ENCODE measurements around the gene GALNT15. TPM values are rescaled to one million over a fixed set of nuclear protein-coding genes. Genes with fewer than 3 reads are reported as not detected.

Gene GALNT15
- total RNA-seq, 2 experiments from 2014 or later: not detected

DNA sequence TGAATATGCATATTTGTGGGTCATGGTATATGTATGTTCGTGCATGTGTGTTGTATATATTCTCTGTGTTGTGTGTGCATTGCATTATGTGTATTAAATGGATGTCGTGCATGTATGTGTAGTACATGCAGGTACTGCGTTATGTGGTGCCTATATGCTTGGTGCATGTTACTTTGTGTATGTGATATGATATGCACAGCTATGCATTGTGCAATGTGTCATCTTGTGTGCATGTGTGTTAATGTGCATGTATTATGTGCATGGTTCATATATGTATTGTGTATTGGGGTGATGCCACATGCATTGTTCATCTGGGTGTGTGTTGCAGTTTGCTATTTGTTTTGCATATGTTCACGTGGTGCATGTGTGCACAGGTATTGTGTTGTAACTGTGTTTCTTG is 2.9 kb downstream of the GALNT15 start:
- peaks cover 11% of the 10 kb centered on the region for H3K27me3 Mint-ChIP-seq
- no peak overlapping the region for H3K27ac Mint-ChIP-seq
- no peaks in the 10 kb centered on the region for H3K4me1 Mint-ChIP-seq
- H3K9me3 Mint-ChIP-seq: no peaks in the 10 kb centered on the region
- no peaks in the 10 kb centered on the region for H3K36me3 Mint-ChIP-seq
- no peak overlapping the region for H3K4me3 Mint-ChIP-seq
- no peak for DNase-seq

DNA sequence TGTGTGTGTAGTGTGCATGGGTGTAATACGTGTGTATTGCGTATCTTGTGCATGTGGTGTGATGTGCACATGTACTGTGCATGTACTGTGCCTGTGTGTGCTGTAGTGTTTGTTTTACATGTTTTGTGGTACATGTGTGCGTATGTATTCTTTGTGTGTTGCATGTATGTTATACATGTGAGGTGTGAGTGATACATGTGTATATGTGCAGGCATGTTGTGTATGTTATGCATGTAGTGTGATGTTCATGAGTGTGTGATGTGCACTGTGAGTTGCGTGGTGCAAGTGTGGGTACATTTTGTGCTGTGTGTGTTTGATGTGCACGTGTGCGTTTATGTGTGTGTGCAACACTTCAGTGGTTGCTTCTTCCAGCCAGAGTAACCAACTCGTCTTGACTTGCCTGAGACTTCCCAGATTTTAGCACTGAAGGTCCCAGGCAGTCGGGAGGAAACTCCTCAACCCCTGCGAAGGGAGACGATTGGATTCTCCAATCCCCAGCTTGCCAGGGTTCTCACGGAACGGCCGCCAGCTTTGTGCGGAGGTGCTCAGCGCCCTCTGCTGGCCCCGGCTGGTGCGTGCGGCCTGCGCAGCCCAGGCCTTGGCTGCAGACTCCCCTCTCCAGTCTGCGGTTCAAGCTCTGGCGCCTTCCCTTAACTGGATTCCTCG is 3.6 kb downstream of the GALNT15 start:
- Mint-ChIP-seq H3K4me1 (no peaks in the 10 kb centered on the region), H3K36me3 (no peaks in the 10 kb centered on the region), H3K27ac (no peak overlapping the region), H3K9me3 (no peaks in the 10 kb centered on the region), H3K4me3 (no peak overlapping the region), H3K27me3 (peaks cover 11% of the 10 kb centered on the region)
- peak; percentile 65 for DNase-seq

DNA sequence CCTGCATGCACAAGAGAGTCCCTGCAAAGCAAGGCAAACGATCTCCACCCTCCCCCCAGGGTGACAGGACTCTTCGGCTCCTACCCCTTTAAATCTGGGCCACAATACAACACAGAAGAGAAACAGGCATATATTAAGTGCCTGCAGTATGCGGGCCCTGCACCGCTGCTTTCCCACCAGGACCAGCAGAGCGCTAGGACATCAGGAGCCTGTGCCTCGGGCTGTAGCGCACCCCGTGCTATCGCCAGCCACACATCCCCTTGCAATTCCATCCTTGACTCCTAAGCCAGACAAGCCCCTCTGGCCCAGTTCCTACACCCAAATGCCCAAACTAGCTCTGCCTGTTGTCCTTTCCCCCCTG is 4.1 kb downstream of the GALNT15 start:
- Mint-ChIP-seq H3K4me3 (no peak overlapping the region), H3K9me3 (no peaks in the 10 kb centered on the region), H3K27me3 (peaks cover 11% of the 10 kb centered on the region), H3K4me1 (no peaks in the 10 kb centered on the region), H3K27ac (no peak overlapping the region), H3K36me3 (no peaks in the 10 kb centered on the region)
- no peak for DNase-seq

DNA sequence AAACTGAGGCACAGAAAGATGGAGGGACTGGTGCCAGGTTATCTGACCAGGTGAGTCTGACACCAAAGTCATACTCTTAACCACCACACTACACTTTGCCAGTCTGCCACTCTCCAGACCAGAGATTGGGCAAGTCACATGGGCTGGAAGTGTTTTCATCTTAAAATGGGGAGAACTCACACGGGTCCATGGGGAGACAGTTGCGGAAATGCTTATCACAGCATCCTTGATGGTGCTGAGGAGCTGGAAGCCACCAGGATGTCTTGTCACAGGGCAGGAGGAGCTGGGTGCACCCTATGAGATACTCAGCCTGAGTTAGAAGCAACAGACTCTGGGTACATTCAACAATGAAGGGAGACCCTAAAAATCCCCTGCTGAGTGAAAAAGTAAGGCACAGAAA is 4.8 kb downstream of the GALNT15 start:
- no peak for DNase-seq
- Mint-ChIP-seq H3K27ac (no peak overlapping the region), H3K4me1 (no peaks in the 10 kb centered on the region), H3K4me3 (no peak overlapping the region), H3K27me3 (peaks cover 11% of the 10 kb centered on the region), H3K36me3 (no peaks in the 10 kb centered on the region), H3K9me3 (no peaks in the 10 kb centered on the region)

DNA sequence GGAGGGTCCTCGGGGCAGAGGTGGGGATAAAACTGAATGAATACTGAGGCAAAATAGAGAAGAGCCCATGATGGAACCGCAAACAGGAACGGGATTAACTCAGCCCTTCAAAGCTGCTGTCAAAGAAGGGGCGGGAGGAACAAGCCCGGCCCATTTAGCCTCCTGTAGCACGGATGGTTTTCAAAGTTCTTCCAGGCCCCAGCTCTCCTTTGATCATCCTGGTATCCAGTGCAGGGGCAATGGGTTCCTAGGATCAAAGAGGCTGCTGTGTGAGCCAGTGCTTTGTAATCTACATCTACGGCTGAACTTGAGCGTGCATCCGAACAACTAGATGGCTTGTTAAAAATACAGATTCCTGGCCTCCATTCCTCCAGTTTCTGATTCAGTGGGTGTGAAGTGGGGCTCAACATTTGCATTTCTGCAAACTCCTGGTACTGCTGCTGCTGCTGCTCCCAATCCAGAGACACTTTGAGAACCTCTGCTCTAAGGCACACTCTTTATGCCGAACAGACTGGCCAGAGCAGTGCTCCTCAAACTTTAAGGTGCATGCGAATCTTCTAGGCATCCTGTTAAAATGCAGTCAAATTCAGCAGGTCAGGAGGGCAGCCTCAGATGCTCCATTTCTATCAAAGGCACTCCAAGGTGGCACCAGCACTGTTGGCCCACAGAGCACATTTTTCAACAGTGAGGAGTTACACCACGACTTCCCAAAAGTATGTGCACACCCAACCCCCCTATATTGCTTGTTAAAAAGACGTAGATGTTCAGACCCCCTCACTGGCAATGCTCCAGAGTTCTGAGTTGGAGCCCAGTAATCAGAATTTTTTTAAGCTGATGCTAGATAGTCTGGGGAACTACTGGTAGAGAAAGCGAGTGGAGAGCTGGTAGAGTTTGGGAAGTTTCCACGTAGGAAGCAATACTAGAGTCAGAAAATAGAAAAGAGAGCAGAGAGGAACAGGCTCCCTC is 5.6 kb downstream of the GALNT15 start:
- no peaks in the 10 kb centered on the region for H3K36me3 Mint-ChIP-seq
- no peak overlapping the region for H3K4me3 Mint-ChIP-seq
- H3K4me1 Mint-ChIP-seq: no peaks in the 10 kb centered on the region
- no peak for DNase-seq
- H3K9me3 Mint-ChIP-seq: no peaks in the 10 kb centered on the region
- peaks cover 11% of the 10 kb centered on the region for H3K27me3 Mint-ChIP-seq
- no peak overlapping the region for H3K27ac Mint-ChIP-seq

DNA sequence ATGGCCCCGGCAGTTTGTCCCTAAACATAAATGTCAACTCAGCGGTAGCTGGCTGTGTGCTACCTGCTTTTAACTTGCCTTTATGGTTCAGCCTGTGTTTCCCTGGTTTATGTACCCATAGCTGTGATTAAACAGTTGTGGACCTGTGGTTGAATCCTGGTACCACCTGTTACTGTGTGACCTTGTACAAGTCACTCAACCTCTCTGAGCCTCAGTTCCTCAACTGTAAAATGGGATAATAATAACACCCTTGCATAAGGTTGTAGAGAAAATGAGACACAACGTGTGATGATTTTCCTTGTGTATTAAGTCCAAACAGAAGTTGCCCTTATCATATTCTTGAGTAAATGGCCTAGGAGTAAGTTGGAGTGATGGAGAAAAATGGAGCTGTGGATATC is 6.3 kb downstream of the GALNT15 start:
- peaks cover 11% of the 10 kb centered on the region for H3K27me3 Mint-ChIP-seq
- DNase-seq: no peak
- no peaks in the 10 kb centered on the region for H3K4me1 Mint-ChIP-seq
- no peaks in the 10 kb centered on the region for H3K36me3 Mint-ChIP-seq
- no peaks in the 10 kb centered on the region for H3K9me3 Mint-ChIP-seq
- H3K27ac Mint-ChIP-seq: no peak overlapping the region
- H3K4me3 Mint-ChIP-seq: no peak overlapping the region

DNA sequence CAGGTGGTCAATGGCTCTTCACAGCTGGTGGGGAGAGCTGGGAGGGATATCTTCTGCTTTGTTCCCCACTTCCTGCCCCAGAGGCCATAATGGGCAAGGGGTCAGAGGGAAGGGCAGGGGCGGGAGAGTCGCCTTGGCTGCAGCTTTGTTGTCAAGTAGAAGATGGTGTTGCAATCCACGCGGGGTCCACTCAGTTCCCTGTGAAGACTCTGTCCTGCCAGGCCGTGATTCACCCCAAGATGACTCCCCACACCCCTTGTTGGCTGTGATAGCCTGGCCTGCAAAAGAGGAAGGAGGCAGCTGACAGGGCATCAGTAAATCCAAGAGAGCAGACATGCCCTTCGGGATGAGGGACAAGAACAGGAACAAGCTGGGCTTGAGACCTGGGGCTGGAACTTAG is 6.9 kb downstream of the GALNT15 start:
- DNase-seq: no peak
- Mint-ChIP-seq H3K27me3 (peaks cover 11% of the 10 kb centered on the region), H3K4me3 (no peak overlapping the region)

DNA sequence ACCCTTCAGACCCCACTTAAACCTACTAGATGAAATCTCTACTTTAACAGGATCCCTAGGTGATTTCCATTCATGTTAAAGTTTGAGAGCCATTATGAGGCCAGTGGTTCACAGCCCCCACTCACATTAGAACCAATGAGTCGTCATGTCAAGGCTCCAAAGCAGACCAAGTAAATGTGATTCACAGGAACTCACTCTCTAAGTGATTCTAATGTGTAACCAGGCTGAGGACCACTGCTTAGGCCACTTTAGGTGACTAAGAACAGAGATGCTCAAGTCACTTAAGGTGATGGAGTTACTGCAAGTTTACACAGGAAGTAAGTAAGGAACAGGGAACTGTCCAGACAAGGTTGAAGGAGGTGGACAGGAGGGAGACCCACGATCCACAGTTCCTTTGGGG is 7.7 kb downstream of the GALNT15 start:
- H3K27me3 Mint-ChIP-seq: peaks cover 11% of the 10 kb centered on the region
- no peak overlapping the region for H3K27ac Mint-ChIP-seq
- H3K4me1 Mint-ChIP-seq: no peaks in the 10 kb centered on the region
- DNase-seq: no peak
- H3K9me3 Mint-ChIP-seq: no peaks in the 10 kb centered on the region
- no peaks in the 10 kb centered on the region for H3K36me3 Mint-ChIP-seq
- H3K4me3 Mint-ChIP-seq: no peak overlapping the region

More for the DNA sequence above, 6.9 kb downstream of the GALNT15 start:
- H3K36me3 Mint-ChIP-seq: no peaks in the 10 kb centered on the region
- H3K4me1 Mint-ChIP-seq: no peaks in the 10 kb centered on the region
- no peak overlapping the region for H3K27ac Mint-ChIP-seq
- H3K9me3 Mint-ChIP-seq: no peaks in the 10 kb centered on the region

DNA sequence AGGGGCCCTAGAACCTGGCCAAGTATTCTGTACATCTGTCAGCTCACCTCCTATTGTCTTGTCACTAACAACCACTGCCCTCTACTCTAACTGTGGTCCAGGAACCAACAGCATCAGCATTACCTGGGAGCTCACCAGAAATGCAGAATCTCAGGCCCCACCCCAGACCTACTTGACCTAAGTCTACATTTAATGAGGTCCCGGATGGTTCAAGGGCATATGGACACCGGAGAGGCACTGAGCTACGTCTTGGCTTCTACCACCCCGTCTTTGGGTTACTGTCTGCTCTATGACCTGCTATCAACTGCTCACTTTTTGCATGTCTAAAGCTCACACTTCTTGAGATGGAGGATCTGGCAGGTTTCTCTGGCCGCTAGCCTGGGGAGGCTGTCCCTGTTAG is 8.1 kb downstream of the GALNT15 start:
- Mint-ChIP-seq H3K4me1 (no peaks in the 10 kb centered on the region), H3K27me3 (peaks cover 8% of the 10 kb centered on the region), H3K27ac (no peak overlapping the region), H3K9me3 (no peaks in the 10 kb centered on the region), H3K36me3 (no peaks in the 10 kb centered on the region), H3K4me3 (no peak overlapping the region)
- DNase-seq: no peak

DNA sequence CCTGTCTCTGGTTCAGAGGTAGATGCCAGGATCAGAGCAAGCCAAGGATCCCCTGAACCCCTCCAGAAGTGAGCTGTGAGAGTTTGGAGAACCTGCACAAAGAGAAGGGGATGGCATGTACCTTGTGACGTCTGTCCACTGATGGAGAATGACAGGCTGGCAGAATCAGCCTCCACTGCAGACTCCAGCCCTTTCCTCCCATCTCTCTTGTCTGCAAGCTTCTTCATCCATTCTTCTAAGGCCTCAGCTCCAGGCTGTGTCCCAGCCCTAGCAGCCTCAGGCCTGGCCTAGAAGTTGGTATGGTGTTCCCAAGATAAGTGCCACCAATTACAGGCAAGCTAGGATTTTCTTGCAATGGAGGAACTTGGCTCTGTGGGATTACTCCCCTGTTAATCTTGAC is 8.6 kb downstream of the GALNT15 start:
- no peak for DNase-seq
- H3K27me3 Mint-ChIP-seq: peaks cover 4% of the 10 kb centered on the region
- no peaks in the 10 kb centered on the region for H3K36me3 Mint-ChIP-seq
- no peaks in the 10 kb centered on the region for H3K9me3 Mint-ChIP-seq
- no peaks in the 10 kb centered on the region for H3K4me1 Mint-ChIP-seq
- H3K27ac Mint-ChIP-seq: no peak overlapping the region
- no peak overlapping the region for H3K4me3 Mint-ChIP-seq

DNA sequence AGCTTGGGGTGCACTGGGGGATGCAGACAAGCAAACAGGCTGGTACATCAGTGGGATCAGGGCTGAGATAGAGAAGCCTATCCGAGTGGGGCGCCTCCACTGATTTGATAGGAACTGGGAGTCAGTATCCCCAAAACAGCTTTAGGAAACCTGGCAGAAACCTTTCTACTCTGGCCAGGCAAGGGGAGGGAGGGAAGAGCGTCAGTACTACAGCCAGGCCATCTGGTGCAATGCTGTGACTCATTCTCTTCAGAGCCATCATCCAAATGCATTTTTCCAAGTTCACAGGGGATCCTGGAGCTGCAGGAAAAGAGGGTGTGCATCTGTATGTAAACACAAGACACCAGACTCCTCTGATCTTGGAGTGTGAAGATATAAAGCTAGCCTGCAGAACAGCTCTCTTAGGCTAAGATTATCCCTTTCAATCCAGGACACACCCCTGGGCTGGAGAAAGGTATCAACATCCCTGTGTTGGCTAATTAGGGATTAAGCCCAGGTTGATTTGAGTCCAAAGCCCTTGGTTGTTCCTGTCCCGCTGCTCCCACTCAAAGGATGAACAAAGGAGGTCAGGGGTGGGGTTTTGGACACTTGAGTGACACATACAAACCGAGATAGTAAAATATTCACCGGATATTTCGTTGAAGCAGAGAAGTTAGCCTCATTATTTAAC is 9.3 kb downstream of the GALNT15 start:
- no peaks in the 10 kb centered on the region for H3K9me3 Mint-ChIP-seq
- H3K27ac Mint-ChIP-seq: no peak overlapping the region
- H3K36me3 Mint-ChIP-seq: no peaks in the 10 kb centered on the region
- no peak for DNase-seq
- no peaks in the 10 kb centered on the region for H3K4me1 Mint-ChIP-seq
- H3K27me3 Mint-ChIP-seq: peaks cover 3% of the 10 kb centered on the region
- no peak overlapping the region for H3K4me3 Mint-ChIP-seq

DNA sequence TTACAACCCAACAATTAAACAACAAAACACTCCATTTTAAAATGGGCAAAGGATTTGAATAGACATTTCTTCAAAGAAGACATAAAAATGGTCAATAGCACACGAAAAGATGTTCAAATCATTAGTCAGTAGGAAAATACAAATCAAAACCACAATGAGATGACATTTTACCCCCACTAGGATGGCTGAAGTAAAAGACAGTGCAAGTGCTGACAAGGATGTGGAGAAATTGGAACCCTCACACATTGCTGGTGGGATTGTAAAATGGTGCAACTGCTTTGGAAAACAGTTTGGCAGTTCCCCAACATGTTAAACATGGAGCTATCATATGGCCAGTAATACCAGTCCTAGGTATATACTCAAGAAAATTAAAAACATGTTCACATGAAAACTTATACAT is 11.6 kb downstream of the GALNT15 start:
- H3K27me3 Mint-ChIP-seq: no peaks in the 10 kb centered on the region
- H3K4me3 Mint-ChIP-seq: no peak overlapping the region
- no peak for DNase-seq
- H3K36me3 Mint-ChIP-seq: no peaks in the 10 kb centered on the region
- no peaks in the 10 kb centered on the region for H3K4me1 Mint-ChIP-seq
- no peak overlapping the region for H3K27ac Mint-ChIP-seq
- H3K9me3 Mint-ChIP-seq: no peaks in the 10 kb centered on the region

DNA sequence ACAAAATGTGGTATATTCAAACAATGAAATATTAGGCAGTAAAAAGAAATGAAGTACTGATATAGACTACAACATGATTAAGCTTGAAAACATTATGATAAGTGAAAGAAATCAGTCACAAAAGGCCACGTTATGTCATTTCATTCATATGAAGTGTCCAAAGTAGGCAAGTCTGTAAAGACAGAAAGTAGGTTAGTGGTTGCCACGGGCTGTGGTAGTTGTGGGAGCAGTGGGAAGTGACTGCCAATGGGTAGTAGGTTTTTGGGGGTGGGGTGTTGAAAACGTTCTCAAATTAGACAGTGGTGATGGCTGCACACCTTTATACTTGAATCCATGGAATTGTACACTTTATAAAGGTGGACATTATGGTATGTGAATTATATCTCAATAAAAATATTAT is 12.1 kb downstream of the GALNT15 start:
- H3K4me3 Mint-ChIP-seq: no peak overlapping the region
- H3K27me3 Mint-ChIP-seq: no peaks in the 10 kb centered on the region
- no peaks in the 10 kb centered on the region for H3K9me3 Mint-ChIP-seq
- no peak overlapping the region for H3K27ac Mint-ChIP-seq
- H3K36me3 Mint-ChIP-seq: no peaks in the 10 kb centered on the region
- H3K4me1 Mint-ChIP-seq: no peaks in the 10 kb centered on the region
- no peak for DNase-seq

DNA sequence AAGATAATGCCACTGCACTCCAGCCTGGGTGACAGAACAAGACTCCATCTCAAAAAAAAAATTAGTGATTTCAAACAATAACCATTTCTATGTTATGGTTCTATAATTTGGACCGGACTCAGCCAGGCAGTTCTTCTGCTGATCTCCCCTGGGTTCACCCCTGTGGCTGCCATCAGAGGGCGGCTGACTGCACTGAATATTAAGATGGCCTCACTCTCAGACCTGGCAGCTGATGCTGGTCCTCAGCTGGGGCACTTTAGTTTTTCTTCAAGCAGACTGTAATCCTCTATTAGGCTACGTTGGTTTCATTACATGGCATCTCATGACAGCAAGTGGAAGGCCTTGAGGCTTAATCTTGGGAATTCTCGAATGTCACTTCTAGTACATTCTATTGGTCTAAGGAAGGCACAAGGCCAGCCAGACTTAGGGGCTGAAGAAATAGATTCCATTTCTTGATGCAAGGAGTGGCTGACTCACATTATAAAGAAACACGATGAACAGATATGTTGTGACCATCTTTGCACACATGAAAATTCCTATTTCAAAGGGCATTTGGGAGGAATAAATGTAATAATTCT is 12.8 kb downstream of the GALNT15 start:
- DNase-seq: no peak
- no peaks in the 10 kb centered on the region for H3K27me3 Mint-ChIP-seq
- H3K4me3 Mint-ChIP-seq: no peak overlapping the region
- no peaks in the 10 kb centered on the region for H3K36me3 Mint-ChIP-seq
- no peaks in the 10 kb centered on the region for H3K4me1 Mint-ChIP-seq
- no peak overlapping the region for H3K27ac Mint-ChIP-seq
- H3K9me3 Mint-ChIP-seq: no peaks in the 10 kb centered on the region

DNA sequence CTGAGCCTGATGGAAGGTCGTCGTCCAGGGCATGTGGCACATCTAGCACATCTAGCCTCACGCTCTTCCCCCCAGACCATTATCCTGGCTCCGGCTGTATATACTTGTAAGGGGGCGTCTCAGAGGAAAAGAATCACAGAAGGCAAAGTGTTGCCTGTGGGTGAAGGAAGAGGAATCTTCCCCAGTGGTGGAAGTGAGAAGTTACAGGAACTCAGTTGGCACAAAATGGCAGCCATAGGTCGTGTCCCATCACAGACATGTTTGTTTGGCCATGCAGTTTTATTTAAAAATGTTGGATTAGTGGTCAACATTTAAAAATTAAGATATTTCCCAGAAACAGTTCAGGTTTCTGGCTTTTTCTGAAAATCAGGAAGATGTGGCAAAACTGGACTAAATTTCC is 13.6 kb downstream of the GALNT15 start:
- Mint-ChIP-seq H3K9me3 (no peaks in the 10 kb centered on the region), H3K27me3 (no peaks in the 10 kb centered on the region), H3K4me1 (no peaks in the 10 kb centered on the region), H3K4me3 (no peak overlapping the region), H3K27ac (no peak overlapping the region), H3K36me3 (no peaks in the 10 kb centered on the region)
- DNase-seq: no peak
